A673 (cell line): ENCODE results near the gene SGMS1.
"Not testable (repeated sequence)": the region's sequence is repeated elsewhere in the genome, so short reads cannot be mapped to it uniquely, and the experiment has no call there.

Experiments
- EZH2 ChIP-seq: fragments of 200-600 bp; sonication (generic); IDR thresholded peaks from 2 replicates; pipeline ENCODE4 v1.6.1; 2017; ENCODE audit warnings: borderline replicate concordance, low read depth, mild to moderate bottlenecking, mixed read lengths, antibody characterized with exemption, low read length; ENCODE audit not compliant: poor library complexity, severe bottlenecking
- TF ChIP-seq, protein P1 (sequence below): fragments of 300-800, 200-600 bp; sonication (generic); conservative IDR thresholded peaks from 2 replicates; pipeline ENCODE4 v1.5.1; 2017; ENCODE audit warnings: low read depth, mild to moderate bottlenecking, antibody characterized with exemption, low read length, moderate library complexity, mixed read lengths

DNA sequence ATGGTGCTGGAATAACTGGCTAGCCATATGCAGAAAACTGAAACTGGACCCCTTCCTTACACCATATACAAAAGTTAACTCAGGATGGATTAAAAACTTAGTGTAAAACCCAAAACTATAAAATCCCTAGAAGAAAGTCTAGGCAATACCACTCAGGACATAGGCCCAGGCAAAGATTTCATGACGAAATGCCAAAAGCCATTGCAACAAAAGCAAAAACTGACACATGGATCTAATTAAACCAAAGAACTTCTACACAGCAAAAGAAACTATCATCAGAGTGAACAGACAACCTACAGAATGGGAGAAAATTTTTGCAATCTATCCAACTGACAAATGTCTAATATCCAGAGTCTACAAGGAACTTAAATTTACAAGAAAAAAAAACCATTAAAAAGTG lies 75.3 kb downstream of the SGMS1 start:
- TF ChIP-seq, protein P1, sequence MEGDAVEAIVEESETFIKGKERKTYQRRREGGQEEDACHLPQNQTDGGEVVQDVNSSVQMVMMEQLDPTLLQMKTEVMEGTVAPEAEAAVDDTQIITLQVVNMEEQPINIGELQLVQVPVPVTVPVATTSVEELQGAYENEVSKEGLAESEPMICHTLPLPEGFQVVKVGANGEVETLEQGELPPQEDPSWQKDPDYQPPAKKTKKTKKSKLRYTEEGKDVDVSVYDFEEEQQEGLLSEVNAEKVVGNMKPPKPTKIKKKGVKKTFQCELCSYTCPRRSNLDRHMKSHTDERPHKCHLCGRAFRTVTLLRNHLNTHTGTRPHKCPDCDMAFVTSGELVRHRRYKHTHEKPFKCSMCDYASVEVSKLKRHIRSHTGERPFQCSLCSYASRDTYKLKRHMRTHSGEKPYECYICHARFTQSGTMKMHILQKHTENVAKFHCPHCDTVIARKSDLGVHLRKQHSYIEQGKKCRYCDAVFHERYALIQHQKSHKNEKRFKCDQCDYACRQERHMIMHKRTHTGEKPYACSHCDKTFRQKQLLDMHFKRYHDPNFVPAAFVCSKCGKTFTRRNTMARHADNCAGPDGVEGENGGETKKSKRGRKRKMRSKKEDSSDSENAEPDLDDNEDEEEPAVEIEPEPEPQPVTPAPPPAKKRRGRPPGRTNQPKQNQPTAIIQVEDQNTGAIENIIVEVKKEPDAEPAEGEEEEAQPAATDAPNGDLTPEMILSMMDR, result not testable (repeated sequence)
- TF ChIP-seq EZH2, result not testable (repeated sequence)
